Neural crest cell (in vitro differentiated cells): Measurements from ENCODE around the gene BHLHA15. TPM values are rescaled to one million over a fixed set of nuclear protein-coding genes. Genes with fewer than 3 reads are reported as not detected.
A peak's percentile ranks its signal among the peaks of the same experiment; 100 is the strongest.

Experiments
- DNase-seq: peaks from one replicate; pipeline ENCODE4 v3.0.0; 2021; ENCODE audit warnings: low read depth, mixed read lengths, low spot score
- H3K27ac Mint-ChIP-seq: one replicate; pipeline ENCODE4 v1.8.0; 2021; ENCODE audit warnings: mild to moderate bottlenecking, mixed read lengths; ENCODE audit not compliant: unreplicated experiment
- H3K27me3 Mint-ChIP-seq: 2 replicates; pipeline ENCODE4 v1.8.0; 2021; ENCODE audit warnings: low read depth, mild to moderate bottlenecking, mixed read lengths
- H3K36me3 Mint-ChIP-seq: 2 replicates; pipeline ENCODE4 v1.8.0; 2021; ENCODE audit warnings: low read depth, mild to moderate bottlenecking, mixed read lengths
- H3K4me1 Mint-ChIP-seq: 2 replicates; pipeline ENCODE4 v1.8.0; 2021; ENCODE audit warnings: mixed read lengths
- H3K4me3 Mint-ChIP-seq: one replicate; pipeline ENCODE4 v1.8.0; 2021; ENCODE audit warnings: mild to moderate bottlenecking, mixed read lengths
- H3K9me3 Mint-ChIP-seq: 2 replicates; pipeline ENCODE4 v1.8.0; 2021; ENCODE audit warnings: mixed read lengths
- total RNA-seq: library from RNA; stranded (reverse); gene quantifications from 2 replicates; pipeline ENCODE4 v1.2.1, GENCODE V29; 2021
- TF ChIP-seq, protein P1 (sequence below): fragments of 200-600 bp; sonication (generic); conservative IDR thresholded peaks from 2 replicates; pipeline ENCODE4 v1.5.0; 2021; ENCODE audit warnings: antibody characterized with exemption, mild to moderate bottlenecking

Gene BHLHA15
- total RNA-seq, 1 donor from 2014 or later, result not detected

DNA sequence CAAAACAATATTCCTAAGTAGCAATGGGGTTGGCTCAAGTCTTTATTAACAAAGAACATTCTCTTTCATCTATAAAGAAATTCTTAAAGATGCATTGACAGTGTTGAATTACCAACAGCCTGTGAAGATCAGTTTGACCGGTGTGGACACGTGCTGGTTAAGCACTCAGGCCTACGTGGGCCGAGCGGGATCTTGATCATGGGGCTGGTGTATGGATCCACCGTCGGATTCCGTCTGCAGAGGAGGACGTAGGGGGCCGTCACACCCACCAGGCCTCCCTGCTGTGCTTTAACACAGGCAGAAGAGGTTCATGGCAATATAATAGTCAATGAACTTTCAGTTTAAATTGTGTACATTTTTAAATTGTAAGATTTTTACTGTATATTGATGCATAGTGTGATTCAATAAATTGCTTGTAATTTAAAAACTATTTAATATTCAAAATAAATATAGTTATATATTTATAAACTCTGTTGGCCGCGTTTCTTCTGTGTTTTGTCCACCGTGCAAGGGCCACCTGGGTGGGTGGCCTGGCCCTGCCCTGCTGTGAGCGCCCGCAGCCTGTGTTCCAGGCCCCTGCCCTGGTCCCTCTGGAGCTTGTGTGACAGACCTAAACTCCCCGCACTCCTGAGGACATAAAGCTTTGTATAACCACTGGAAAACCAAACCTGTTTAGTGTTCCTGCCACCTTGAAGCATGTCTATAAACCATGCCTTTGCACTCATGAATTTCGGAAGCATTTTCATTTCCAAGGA is 1.9 kb upstream of the BHLHA15 start:
- DNase-seq, result no peak
- Mint-ChIP-seq H3K27ac (no peak overlapping the region), H3K9me3 (no peaks in the 10 kb centered on the region), H3K4me1 (peaks cover 3% of the 10 kb centered on the region), H3K4me3 (peak overlapping the region; percentile 71), H3K36me3 (peaks cover 6% of the 10 kb centered on the region), H3K27me3 (peaks cover 10% of the 10 kb centered on the region)
- TF ChIP-seq, protein P1, sequence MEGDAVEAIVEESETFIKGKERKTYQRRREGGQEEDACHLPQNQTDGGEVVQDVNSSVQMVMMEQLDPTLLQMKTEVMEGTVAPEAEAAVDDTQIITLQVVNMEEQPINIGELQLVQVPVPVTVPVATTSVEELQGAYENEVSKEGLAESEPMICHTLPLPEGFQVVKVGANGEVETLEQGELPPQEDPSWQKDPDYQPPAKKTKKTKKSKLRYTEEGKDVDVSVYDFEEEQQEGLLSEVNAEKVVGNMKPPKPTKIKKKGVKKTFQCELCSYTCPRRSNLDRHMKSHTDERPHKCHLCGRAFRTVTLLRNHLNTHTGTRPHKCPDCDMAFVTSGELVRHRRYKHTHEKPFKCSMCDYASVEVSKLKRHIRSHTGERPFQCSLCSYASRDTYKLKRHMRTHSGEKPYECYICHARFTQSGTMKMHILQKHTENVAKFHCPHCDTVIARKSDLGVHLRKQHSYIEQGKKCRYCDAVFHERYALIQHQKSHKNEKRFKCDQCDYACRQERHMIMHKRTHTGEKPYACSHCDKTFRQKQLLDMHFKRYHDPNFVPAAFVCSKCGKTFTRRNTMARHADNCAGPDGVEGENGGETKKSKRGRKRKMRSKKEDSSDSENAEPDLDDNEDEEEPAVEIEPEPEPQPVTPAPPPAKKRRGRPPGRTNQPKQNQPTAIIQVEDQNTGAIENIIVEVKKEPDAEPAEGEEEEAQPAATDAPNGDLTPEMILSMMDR, result no peak

DNA sequence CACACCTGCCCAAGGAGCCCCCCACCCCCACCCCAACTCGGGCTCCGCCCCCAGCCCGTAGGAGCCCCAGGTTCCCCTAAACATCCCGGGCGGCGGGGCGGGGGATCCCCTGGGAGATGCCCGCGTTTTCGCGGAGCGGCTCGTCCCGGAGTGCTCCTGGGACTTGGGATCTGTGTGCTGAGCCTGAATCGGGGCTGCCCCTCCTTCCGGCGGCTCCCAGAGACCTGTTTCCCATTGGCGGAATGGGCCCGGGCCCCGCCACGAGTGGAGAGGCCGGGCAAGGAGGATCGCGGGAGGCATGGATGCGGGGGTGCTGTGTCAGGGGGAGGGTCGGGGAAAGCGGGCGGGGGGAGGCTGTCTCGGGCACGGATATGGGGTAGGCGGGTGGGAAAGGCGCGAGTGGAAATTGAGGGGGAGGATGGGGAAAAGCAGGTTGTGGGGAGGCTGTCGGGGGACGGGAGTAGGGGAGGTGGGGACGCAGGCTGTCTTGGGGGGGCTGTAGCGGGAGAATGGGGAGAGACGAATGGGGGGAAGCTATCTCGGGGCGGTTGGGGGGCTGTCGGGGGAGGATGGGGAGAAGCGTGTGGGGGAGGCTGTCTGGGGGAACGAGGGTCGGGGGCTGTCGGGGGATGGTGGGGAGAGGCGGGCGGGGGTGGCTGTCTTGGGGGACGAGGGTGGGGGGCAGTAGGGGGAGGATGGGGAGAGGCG is 572 bp upstream of the BHLHA15 start:
- H3K9me3 Mint-ChIP-seq, result no peaks in the 10 kb centered on the region
- H3K27me3 Mint-ChIP-seq, result peaks cover 10% of the 10 kb centered on the region
- TF ChIP-seq, protein P1, result no peak
- no peak overlapping the region for H3K27ac Mint-ChIP-seq
- peaks cover 6% of the 10 kb centered on the region for H3K36me3 Mint-ChIP-seq
- peaks cover 3% of the 10 kb centered on the region for H3K4me1 Mint-ChIP-seq
- DNase-seq, result no peak
- H3K4me3 Mint-ChIP-seq, result no peak overlapping the region

DNA sequence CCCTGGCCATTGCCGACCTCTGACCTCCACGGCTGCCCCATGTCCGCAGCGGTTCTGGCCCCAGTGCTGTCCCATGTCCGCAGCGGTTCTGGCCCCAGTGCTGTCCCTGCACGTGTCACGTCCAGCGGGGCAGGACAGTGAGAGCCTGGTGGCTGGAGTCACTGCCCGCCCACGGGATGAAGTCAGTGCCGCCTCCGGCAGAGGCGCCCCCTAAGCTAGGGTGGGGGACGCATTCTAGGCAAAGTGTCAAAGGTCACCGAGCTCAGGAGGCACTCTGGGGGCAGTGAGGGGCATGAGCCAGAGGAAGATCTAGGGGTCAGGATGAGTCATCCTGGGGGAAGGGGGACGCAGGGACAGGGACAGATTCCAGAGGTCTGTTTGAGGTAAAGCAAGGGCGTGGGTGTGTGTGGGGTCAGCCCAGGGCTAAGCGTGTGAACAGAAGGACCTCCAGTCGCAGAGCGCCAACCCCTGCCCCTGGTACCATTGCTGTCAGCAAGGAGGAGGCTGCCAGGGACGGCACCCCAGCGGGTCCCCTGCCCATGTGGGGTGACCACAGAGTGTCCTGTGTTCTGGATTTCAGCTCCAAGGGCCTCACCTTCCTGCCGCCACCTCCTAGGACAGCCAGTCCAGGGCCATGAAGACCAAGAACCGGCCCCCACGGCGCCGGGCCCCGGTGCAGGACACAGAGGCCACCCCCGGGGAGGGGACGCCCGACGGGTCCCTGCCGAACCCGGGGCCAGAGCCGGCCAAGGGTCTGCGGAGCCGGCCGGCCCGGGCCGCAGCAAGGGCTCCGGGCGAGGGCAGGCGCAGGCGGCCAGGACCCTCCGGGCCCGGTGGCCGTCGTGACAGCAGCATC is 665 bp downstream of the BHLHA15 start:
- no peaks in the 10 kb centered on the region for H3K9me3 Mint-ChIP-seq
- peaks cover 3% of the 10 kb centered on the region for H3K36me3 Mint-ChIP-seq
- H3K27ac Mint-ChIP-seq, result no peak overlapping the region
- peaks cover 10% of the 10 kb centered on the region for H3K27me3 Mint-ChIP-seq
- DNase-seq, result no peak
- TF ChIP-seq, protein P1, result no peak
- peak overlapping the region; percentile 67 for H3K4me3 Mint-ChIP-seq
- H3K4me1 Mint-ChIP-seq, result peaks cover 3% of the 10 kb centered on the region

GRCh38 chr7:98212532-98213041 is 1.3 kb downstream of the BHLHA15 start:
- H3K27me3 Mint-ChIP-seq, result peaks cover 10% of the 10 kb centered on the region
- H3K4me1 Mint-ChIP-seq, result peaks cover 3% of the 10 kb centered on the region
- peak overlapping the region; percentile 27 for H3K27ac Mint-ChIP-seq
- H3K9me3 Mint-ChIP-seq, result no peaks in the 10 kb centered on the region
- H3K4me3 Mint-ChIP-seq, result peak overlapping the region; percentile 34
- TF ChIP-seq, protein P1, result no peak
- H3K36me3 Mint-ChIP-seq, result peaks cover under 1% of the 10 kb centered on the region
- no peak for DNase-seq

DNA sequence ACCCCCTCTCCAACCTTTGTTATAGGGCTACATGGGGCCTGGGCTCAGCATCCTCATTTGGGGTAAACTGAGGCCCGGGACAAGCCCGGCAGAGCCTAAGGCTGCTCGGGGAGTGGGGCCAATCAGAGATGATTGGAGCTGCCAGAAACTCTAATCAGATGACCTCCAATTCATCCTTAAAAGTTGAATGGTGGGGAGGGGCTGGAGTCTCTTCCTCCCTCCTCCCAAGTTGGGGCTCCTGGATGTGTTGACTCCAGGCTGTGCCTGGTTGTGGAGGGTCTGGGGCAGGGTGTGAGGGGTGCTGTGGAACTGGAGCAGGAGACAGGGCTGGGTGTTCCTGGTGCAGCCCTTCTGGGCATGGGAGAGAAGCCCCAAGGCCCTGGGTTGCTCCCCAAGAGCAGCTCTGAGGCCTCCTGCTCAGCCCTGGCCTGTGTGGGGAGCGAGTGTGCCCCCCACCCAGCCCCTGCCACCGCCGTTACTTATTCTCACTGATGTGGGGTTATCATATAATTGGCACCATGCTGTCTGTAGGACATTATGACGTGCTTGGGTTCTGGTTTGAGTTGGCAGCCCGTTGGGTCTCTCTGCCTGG is 2.2 kb downstream of the BHLHA15 start:
- no peak for DNase-seq
- H3K27ac Mint-ChIP-seq, result no peak overlapping the region
- H3K36me3 Mint-ChIP-seq, result no peaks in the 10 kb centered on the region

More for the DNA sequence above, 2.2 kb downstream of the BHLHA15 start:
- Mint-ChIP-seq H3K27me3 (peaks cover 10% of the 10 kb centered on the region), H3K4me1 (peaks cover 8% of the 10 kb centered on the region), H3K4me3 (peak overlapping the region; percentile 6), H3K9me3 (no peaks in the 10 kb centered on the region)
- TF ChIP-seq, protein P1, result no peak
